A673 (cell line): Measurements from ENCODE around the gene FRMD5. TPM values are rescaled to one million over a fixed set of nuclear protein-coding genes. Genes with fewer than 3 reads are reported as not detected.
A peak's percentile ranks its signal among the peaks of the same experiment; 100 is the strongest.

Source experiments
- BruUV-seq: library from RNA; stranded (reverse); fragments of 400-500 nt; replicated peaks from 2 replicates; lab custom pipeline; 2021; lab: Mats Ljungman, UMichigan
- CTCF ChIA-PET: fragments of 300-600 bp; sonication (Branson Sonifier 250); formaldehyde crosslinking; loops from one replicate; lab custom pipeline; 2022; ENCODE audit warnings: antibody characterized with exemption; lab: Charles Lee
- POLR2A ChIA-PET: fragments of 300-600 bp; sonication (Branson Sonifier 250); formaldehyde crosslinking; loops from one replicate; lab custom pipeline; 2022; ENCODE audit warnings: antibody characterized with exemption; ENCODE audit not compliant: low non-redundant PET; lab: Charles Lee
- DNase-seq: peaks from one replicate; pipeline ENCODE4 v3.0.0-alpha.2; 2015; ENCODE audit warnings: low spot score
- H3K27ac ChIP-seq: fragments of 200-600 bp; sonication (generic); 2 replicates; pipeline ENCODE4 v1.5.1; 2016; ENCODE audit warnings: mixed run types, low read depth, mild to moderate bottlenecking, mixed read lengths, antibody characterized with exemption, low read length; ENCODE audit not compliant: poor library complexity, severe bottlenecking
- H3K27me3 ChIP-seq: fragments of 200-600 bp; sonication (generic); replicated peaks from 2 replicates; pipeline ENCODE4 v1.6.1; 2017; ENCODE audit warnings: mixed run types, low read depth, mild to moderate bottlenecking, mixed read lengths, antibody characterized with exemption, low read length; ENCODE audit not compliant: insufficient read depth, poor library complexity
- H3K36me3 ChIP-seq: fragments of 200-600 bp; sonication (generic); 2 replicates; pipeline ENCODE4 v1.6.1; 2016; ENCODE audit warnings: mixed run types, mild to moderate bottlenecking, mixed read lengths, antibody characterized with exemption, low read length; ENCODE audit not compliant: insufficient read depth, poor library complexity, severe bottlenecking
- H3K4me1 ChIP-seq: fragments of 200-600 bp; sonication (generic); 2 replicates; pipeline ENCODE4 v1.6.1; 2017; ENCODE audit warnings: mixed run types, mild to moderate bottlenecking, mixed read lengths, antibody characterized with exemption, low read length; ENCODE audit not compliant: insufficient read depth, poor library complexity, severe bottlenecking
- H3K4me3 ChIP-seq: fragments of 200-600 bp; sonication (generic); 2 replicates; pipeline ENCODE4 v1.5.1; 2016; ENCODE audit warnings: low read depth, mixed run types, mild to moderate bottlenecking, mixed read lengths, low read length; ENCODE audit not compliant: poor library complexity, severe bottlenecking
- H3K9me3 ChIP-seq: fragments of 200-600 bp; sonication (generic); 2 replicates; pipeline ENCODE4 v1.6.1; 2016; ENCODE audit warnings: mixed run types, low read depth, mild to moderate bottlenecking, mixed read lengths, antibody characterized with exemption, low read length; ENCODE audit not compliant: poor library complexity, severe bottlenecking
- CTCF ChIP-seq: fragments of 300-800, 200-600 bp; sonication (generic); conservative IDR thresholded peaks from 2 replicates; pipeline ENCODE4 v1.5.1; 2017; ENCODE audit warnings: low read depth, mild to moderate bottlenecking, antibody characterized with exemption, low read length, moderate library complexity, mixed read lengths
- EZH2 ChIP-seq: fragments of 200-600 bp; sonication (generic); IDR thresholded peaks from 2 replicates; pipeline ENCODE4 v1.6.1; 2017; ENCODE audit warnings: borderline replicate concordance, low read depth, mild to moderate bottlenecking, mixed read lengths, antibody characterized with exemption, low read length; ENCODE audit not compliant: poor library complexity, severe bottlenecking
- intact Hi-C: fragments of 100-400 bp; cut with micrococcal nuclease; formaldehyde crosslinking; loops from one replicate; pipeline ENCODE4 v1.10.0; 2022; ENCODE audit not compliant: unreplicated experiment
- total RNA-seq: library from RNA; stranded (reverse); gene quantifications from 2 replicates; pipeline ENCODE4 v1.2.3, GENCODE V29; 2021

Gene FRMD5
- total RNA-seq, 1 experiment from 2014 or later = 2.6 TPM

GRCh38 chr15:43922021-43922420 lies 273.1 kb downstream of the FRMD5 start:
- no peaks in the 10 kb centered on the region for H3K9me3 ChIP-seq
- H3K27ac ChIP-seq = no peak overlapping the region
- TF ChIP-seq CTCF (no peak), EZH2 (no peak)
- intact Hi-C loops = no loop called here
- ChIA-PET CTCF (no interaction called here), POLR2A (no interaction called here)
- no peak overlapping the region for H3K4me3 ChIP-seq
- DNase-seq = no peak
- no peaks in the 10 kb centered on the region for H3K36me3 ChIP-seq
- H3K27me3 ChIP-seq = no peaks in the 10 kb centered on the region
- no TSS peak for BruUV-seq
- H3K4me1 ChIP-seq = peaks cover 11% of the 10 kb centered on the region

GRCh38 chr15:43920815-43921214 lies 274.3 kb downstream of the FRMD5 start:
- no peaks in the 10 kb centered on the region for H3K9me3 ChIP-seq
- intact Hi-C loops = no loop called here
- H3K27ac ChIP-seq = no peak overlapping the region
- H3K36me3 ChIP-seq = no peaks in the 10 kb centered on the region
- ChIA-PET POLR2A (no interaction called here), CTCF (no interaction called here)
- BruUV-seq = no TSS peak
- peaks cover 11% of the 10 kb centered on the region for H3K4me1 ChIP-seq
- no peak overlapping the region for H3K4me3 ChIP-seq
- TF ChIP-seq CTCF (no peak), EZH2 (no peak)
- H3K27me3 ChIP-seq = no peaks in the 10 kb centered on the region
- peak; percentile 64 for DNase-seq

GRCh38 chr15:43920254-43920600 lies 274.8 kb downstream of the FRMD5 start:
- intact Hi-C loops = no loop called here
- no peaks in the 10 kb centered on the region for H3K27me3 ChIP-seq

More at GRCh38 chr15:43920254-43920600, 274.8 kb downstream of the FRMD5 start:
- Histone ChIP-seq H3K4me1 (peaks cover 11% of the 10 kb centered on the region), H3K27ac (no peak overlapping the region), H3K36me3 (no peaks in the 10 kb centered on the region), H3K4me3 (no peak overlapping the region), H3K9me3 (no peaks in the 10 kb centered on the region)
- CTCF ChIA-PET = interaction anchor here (0.6 kb wide), 1 partner anchor 18 kb away, joined by 3 read pairs; no protein-coding TSS in a partner anchor
- DNase-seq = no peak
- POLR2A ChIA-PET = no interaction called here
- TF ChIP-seq EZH2 (no peak), CTCF (no peak)
- no TSS peak for BruUV-seq
